Right lobe of liver (tissue), 6 donors: Measurements from ENCODE around the gene CSK. TPM values are rescaled to one million over a fixed set of nuclear protein-coding genes. Genes with fewer than 3 reads are reported as not detected.

Experiments used
- ATAC-seq, 4 donors: fragments of 200-7000 bp; cut with Tn5 transposase; one replicate each; pipeline ENCODE4 v1.9.1; 2020; ENCODE audit warnings: mild to moderate bottlenecking in 4 of 4, moderate library complexity in 4 of 4
- DNase-seq, 3 donors: peaks; one replicate each; pipeline ENCODE4 v3.0.0-alpha.2; 2020
- H3K27ac ChIP-seq, 3 donors: fragments of 200-600 bp; one replicate each; pipeline ENCODE4 v1.8.0; 2022
- H3K27me3 ChIP-seq, 2 donors: fragments of 200-600 bp; one replicate each; pipeline ENCODE4 v1.8.0; 2022
- H3K36me3 ChIP-seq, 4 donors: fragments of 200-600 bp; sonication (generic) in 1 of 4; one replicate each; pipeline versions ENCODE4 v1.5.1 to v1.8.0; 2017 to 2022; ENCODE audit warnings: control low read depth in 1 of 4
- H3K4me1 ChIP-seq, 4 donors: fragments of 200-600 bp; sonication (generic) in 1 of 4; one replicate each; pipeline versions ENCODE4 v1.5.1 to v1.8.0; 2017 to 2022; ENCODE audit warnings: control low read depth in 1 of 4
- H3K4me3 ChIP-seq, 3 donors: fragments of 200-600 bp; one replicate each; pipeline ENCODE4 v1.8.0; 2022
- H3K9me3 ChIP-seq, 4 donors: fragments of 200-600 bp; sonication (generic) in 1 of 4; one replicate each; pipeline versions ENCODE4 v1.5.1 to v1.8.0; 2017 to 2022; ENCODE audit warnings: control low read depth in 1 of 4
- POLR2A ChIP-seq: fragments of 450-650 bp; IDR thresholded peaks from one replicate; pipeline ENCODE4 v1.6.1; 2017; ENCODE audit warnings: antibody characterized with exemption, mild to moderate bottlenecking
- WGBS: methylation state at CpG from one replicate; pipeline ENCODE4 v1.1.6; 2018; ENCODE audit warnings: low coverage, low lambda C conversion rate; ENCODE audit not compliant: insufficient coverage; ENCODE audit errors: missing lambda C conversion rate; 5-methylcytosine and 5-hydroxymethylcytosine counted together
- intact Hi-C, 2 donors: fragments of 100-400 bp; cut with DNase I; formaldehyde crosslinking; loops; one replicate each; pipeline versions ENCODE4 v1.11.2 to v1.14.1; 2022
- total RNA-seq, 6 experiments: library from RNA; depleted of rRNA in 2 of 6; stranded (reverse); fragments of >200 nt in 2 of 6; fragmentation: NEBNext Ultra II Directional in 3 of 6; extraction: Animal tissue kit (Norgen Biotek cat#: 25700) in 3 of 6; gene quantifications; one replicate each; pipeline versions ENCODE4 v1.1.0 to v1.2.4, GENCODE V29; 2016 to 2023
- TF ChIP-seq, protein P1 (sequence below), 4 donors: fragments of 200-600 bp in 3 of 4; fragments of 450-650 bp in 1 of 4; IDR thresholded peaks; one replicate each; pipeline versions ENCODE4 v1.5.1 to v1.8.0; 2016 to 2022; ENCODE audit warnings: antibody characterized with exemption in 4 of 4, mild to moderate bottlenecking in 2 of 4
- donor health status: DM: no; HTN: yes; CAD: no.
- donor health status: DM: no; HTN: no; CAD: no.
- donor health status: DM: no; HTN: no; CAD: no.
- donor health status: DM: no; HTN: yes; CAD: no.
- donor health status: DM: no; HTN: yes; CAD: no.

CSK gene
- total RNA-seq, 6 experiments from 2014 or later = 22.2 to 50.9 (median 32.7) TPM

DNA sequence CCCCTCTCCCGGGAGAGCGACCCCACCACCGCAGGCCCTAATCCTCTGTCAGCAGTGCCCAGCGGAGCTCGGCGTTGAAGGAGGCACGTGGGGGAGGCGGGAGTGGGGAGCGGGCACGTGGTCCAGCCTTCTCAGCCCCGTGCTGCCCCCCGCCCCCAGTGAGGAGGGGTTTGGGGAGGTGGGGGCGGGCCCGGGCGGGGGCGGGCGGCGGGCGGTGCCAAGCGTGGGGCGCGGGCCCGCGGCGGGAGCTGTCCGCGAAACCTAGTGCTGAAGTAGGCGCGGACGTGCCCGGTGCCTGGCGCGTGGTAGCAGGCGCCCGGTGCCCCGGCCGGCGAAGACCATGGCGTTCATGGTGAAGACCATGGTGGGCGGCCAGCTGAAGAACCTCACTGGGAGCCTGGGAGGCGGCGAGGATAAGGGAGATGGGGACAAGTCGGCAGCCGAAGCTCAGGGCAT is 44.5 kb downstream of the CSK start, which contains the start of gene CPLX3:
CPLX3 (plus strand) TSS at position 264 of the 456 bp plus-strand sequence; CDS start at position 341, 77 bp downstream.
- Histone ChIP-seq H3K4me1 (no peaks in the 10 kb centered on the region), H3K9me3 (no peaks in the 10 kb centered on the region), H3K36me3 (no peaks in the 10 kb centered on the region), H3K4me3 (no peak within 1 kb of the TSS), H3K27ac (no peak within 1 kb of the TSS), H3K27me3 (peaks cover 0 to 7% of the 10 kb centered on the region in 2 donors)
- no peak for DNase-seq
- TF ChIP-seq, protein P1, sequence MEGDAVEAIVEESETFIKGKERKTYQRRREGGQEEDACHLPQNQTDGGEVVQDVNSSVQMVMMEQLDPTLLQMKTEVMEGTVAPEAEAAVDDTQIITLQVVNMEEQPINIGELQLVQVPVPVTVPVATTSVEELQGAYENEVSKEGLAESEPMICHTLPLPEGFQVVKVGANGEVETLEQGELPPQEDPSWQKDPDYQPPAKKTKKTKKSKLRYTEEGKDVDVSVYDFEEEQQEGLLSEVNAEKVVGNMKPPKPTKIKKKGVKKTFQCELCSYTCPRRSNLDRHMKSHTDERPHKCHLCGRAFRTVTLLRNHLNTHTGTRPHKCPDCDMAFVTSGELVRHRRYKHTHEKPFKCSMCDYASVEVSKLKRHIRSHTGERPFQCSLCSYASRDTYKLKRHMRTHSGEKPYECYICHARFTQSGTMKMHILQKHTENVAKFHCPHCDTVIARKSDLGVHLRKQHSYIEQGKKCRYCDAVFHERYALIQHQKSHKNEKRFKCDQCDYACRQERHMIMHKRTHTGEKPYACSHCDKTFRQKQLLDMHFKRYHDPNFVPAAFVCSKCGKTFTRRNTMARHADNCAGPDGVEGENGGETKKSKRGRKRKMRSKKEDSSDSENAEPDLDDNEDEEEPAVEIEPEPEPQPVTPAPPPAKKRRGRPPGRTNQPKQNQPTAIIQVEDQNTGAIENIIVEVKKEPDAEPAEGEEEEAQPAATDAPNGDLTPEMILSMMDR (IDR thresholded peaks at IDR 0.05) = no peak
- no peak for TF ChIP-seq POLR2A
- ATAC-seq = peak; percentile 41 to 80 (median 60)
- 20% methylated on average over 1 of the region's 44 CpGs for WGBS
- intact Hi-C loops = no loop called here

DNA sequence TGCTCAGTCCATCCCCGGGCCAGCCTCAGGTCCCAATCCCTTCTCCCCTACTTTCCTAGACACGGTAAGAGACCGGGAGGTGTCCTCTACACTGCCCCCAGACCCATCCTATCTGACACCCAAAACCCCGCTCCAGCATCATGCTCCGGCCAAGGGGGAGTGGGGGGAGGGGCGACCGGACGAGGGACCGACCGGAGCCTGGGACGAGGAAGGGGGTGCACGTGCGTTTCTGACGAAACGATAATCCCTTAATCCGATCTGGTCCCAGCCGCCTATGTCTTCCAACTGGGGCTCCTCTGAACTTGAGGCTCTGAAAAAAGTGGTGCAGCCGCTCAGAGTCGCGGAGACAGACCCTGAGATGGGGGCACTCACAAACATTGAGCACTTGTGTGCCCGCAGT is 45.0 kb downstream of the CSK start:
- 17% methylated on average over 14 of the region's 21 CpGs for WGBS

DNA sequence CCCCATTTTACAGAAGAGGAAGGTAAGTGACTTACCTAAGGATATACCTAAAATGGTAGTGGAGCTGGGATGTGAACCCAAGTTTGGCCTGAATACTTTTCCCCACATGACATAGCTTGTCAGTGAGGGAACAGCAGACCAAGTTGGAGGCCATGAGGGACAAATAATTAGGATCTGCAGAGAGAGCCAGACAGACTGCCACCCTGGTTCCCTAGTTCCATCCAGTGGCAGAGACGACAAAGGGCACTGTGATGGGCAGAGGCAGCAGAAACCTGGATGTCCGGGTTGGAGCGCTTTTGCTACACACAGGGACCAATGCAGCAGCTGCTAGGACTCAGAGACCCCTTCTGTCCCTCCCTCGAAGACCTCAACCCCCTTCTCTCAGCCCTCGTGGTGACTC is 45.7 kb downstream of the CSK start:
- WGBS = 54% methylated on average over 4 of the region's 5 CpGs
- Histone ChIP-seq H3K27ac (no peak overlapping the region), H3K4me3 (no peak overlapping the region), H3K9me3 (no peaks in the 10 kb centered on the region), H3K36me3 (no peaks in the 10 kb centered on the region), H3K27me3 (peaks cover 0 to 7% of the 10 kb centered on the region in 2 donors), H3K4me1 (no peaks in the 10 kb centered on the region)
- intact Hi-C loops = no loop called here
- ATAC-seq = no peak
- TF ChIP-seq, protein P1 (IDR thresholded peaks at IDR 0.05) = no peak
- TF ChIP-seq POLR2A = no peak
- DNase-seq = no peak

More for the DNA sequence above, 45.0 kb downstream of the CSK start:
- ATAC-seq (no peak), DNase-seq (no peak)
- Histone ChIP-seq H3K36me3 (no peaks in the 10 kb centered on the region), H3K27me3 (peaks cover 0 to 7% of the 10 kb centered on the region in 2 donors), H3K4me3 (no peak overlapping the region), H3K27ac (no peak overlapping the region), H3K4me1 (no peaks in the 10 kb centered on the region), H3K9me3 (no peaks in the 10 kb centered on the region)
- TF ChIP-seq, protein P1 (IDR thresholded peaks at IDR 0.05) = no peak
- intact Hi-C loops = no loop called here

DNA sequence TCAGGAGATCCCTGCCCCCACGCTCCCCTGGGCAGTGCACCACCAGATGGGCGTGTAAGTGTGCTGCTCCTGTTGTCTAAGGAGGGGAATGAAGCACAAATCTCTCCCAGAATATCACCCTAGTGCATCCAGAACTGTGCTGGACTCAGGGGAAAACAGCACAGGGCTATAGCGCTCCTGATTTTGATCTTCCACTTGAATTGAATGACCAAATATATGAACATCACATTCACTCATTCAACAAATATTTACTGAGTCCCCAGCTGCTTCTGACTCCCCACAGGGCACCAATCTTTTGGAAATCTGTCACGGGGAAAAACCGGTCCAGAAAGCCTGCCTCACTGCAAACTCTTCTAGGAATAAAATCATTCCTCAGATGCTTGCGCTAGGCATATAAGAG is 47.0 kb downstream of the CSK start:
- H3K27me3 ChIP-seq = peaks cover 0 to 7% of the 10 kb centered on the region in 2 donors
- H3K36me3 ChIP-seq = no peaks in the 10 kb centered on the region
- H3K4me3 ChIP-seq = no peak overlapping the region
- ATAC-seq = no peak
- TF ChIP-seq, protein P1 (IDR thresholded peaks at IDR 0.05) = no peak
- TF ChIP-seq POLR2A = no peak
- no peak for DNase-seq
- H3K4me1 ChIP-seq = no peaks in the 10 kb centered on the region
- intact Hi-C loops = no loop called here
- no peak overlapping the region for H3K27ac ChIP-seq
- no peaks in the 10 kb centered on the region for H3K9me3 ChIP-seq
- 74% methylated on average over 3 of the region's 6 CpGs for WGBS

DNA sequence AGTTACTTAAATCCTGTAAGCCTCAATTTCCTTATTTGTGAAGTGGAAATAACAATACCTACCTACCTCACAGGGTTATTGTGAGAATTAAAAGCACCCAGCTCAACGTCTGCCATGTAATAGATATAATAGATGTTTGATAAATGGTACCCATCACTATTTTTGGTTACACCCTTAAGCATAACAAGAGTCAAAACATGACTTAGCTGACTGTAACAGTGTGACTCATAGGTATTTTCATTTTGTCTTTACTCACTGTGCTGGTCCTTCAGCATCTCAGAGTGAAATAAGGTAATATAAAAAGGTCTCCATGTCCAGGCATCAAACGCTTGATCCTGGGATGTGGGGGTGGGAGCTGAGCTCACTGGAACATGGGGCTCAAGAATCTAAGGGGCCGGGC is 47.6 kb downstream of the CSK start:
- ATAC-seq = no peak
- Histone ChIP-seq H3K4me1 (no peaks in the 10 kb centered on the region), H3K27ac (no peak overlapping the region), H3K9me3 (no peaks in the 10 kb centered on the region), H3K4me3 (no peak overlapping the region), H3K27me3 (peaks cover 0 to 7% of the 10 kb centered on the region in 2 donors), H3K36me3 (no peaks in the 10 kb centered on the region)
- intact Hi-C loops = no loop called here
- 42% methylated on average over 3 of the region's 3 CpGs for WGBS
- no peak for DNase-seq
- TF ChIP-seq POLR2A = no peak
- TF ChIP-seq, protein P1 (IDR thresholded peaks at IDR 0.05) = no peak
